ENCODE data around the gene MDM2. TPM values are rescaled to one million over a fixed set of nuclear protein-coding genes. Genes with fewer than 3 reads are reported as not detected.
"Not testable (repeated sequence)": the region's sequence is repeated elsewhere in the genome, so short reads cannot be mapped to it uniquely, and the experiment has no call there.

Gene MDM2
- total and polyA plus RNA-seq, 2 experiments from 2014 or later: 80.4 to 111 TPM

DNA sequence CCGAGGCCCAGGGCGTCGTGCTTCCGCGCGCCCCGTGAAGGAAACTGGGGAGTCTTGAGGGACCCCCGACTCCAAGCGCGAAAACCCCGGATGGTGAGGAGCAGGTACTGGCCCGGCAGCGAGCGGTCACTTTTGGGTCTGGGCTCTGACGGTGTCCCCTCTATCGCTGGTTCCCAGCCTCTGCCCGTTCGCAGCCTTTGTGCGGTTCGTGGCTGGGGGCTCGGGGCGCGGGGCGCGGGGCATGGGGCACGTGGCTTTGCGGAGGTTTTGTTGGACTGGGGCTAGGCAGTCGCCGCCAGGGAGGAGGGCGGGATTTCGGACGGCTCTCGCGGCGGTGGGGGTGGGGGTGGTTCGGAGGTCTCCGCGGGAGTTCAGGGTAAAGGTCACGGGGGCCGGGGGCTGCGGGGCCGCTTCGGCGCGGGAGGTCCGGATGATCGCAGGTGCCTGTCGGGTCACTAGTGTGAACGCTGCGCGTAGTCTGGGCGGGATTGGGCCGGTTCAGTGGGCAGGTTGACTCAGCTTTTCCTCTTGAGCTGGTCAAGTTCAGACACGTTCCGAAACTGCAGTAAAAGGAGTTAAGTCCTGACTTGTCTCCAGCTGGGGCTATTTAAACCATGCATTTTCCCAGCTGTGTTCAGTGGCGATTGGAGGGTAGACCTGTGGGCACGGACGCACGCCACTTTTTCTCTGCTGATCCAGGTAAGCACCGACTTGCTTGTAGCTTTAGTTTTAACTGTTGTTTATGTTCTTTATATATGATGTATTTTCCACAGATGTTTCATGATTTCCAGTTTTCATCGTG lies 612 bp downstream of the MDM2 start:
- Histone ChIP-seq H2AFZ (peak overlapping the region; percentile 93), H3K4me1 (ENCODE audit: insufficient read depth) (peaks cover 30% of the 10 kb centered on the region), H3F3A (ENCODE audit: insufficient read depth) (peaks cover 47% of the 10 kb centered on the region), H3K4me2 (ENCODE audit: unreplicated experiment) (peak overlapping the region; percentile 90), H3K36me3 (ENCODE audit: low read depth) (peaks cover 44% of the 10 kb centered on the region), H3K79me2 (ENCODE audit: insufficient read depth) (peaks cover 51% of the 10 kb centered on the region), H3K27ac (peak overlapping the region; percentile 99), H3K27me3 (replicated peaks; ENCODE audit: insufficient read depth) (no peaks in the 10 kb centered on the region), H4K20me1 (ENCODE audit: insufficient read depth) (peaks cover 11% of the 10 kb centered on the region; the same call in 1 of the 2 replicates), H3K9me2 (ENCODE audit: insufficient read depth) (no peaks in the 10 kb centered on the region), H3K4me3 (peak overlapping the region; percentile 92), H3K9me3 (ENCODE audit: low read depth) (no peaks in the 10 kb centered on the region), H3K9ac (peak overlapping the region; percentile 100)
- TF ChIP-seq EZH2phosphoT487 (IDR thresholded peaks at IDR 0.05; ENCODE audit: insufficient read depth, low read depth) (no peak), EZH2 (IDR thresholded peaks at IDR 0.05; ENCODE audit: insufficient read depth, poor library complexity, severe bottlenecking) (no peak)
- 1 to 2% methylated on average over 18 to 51 of the region's 61 CpGs for WGBS, 2 experiments (ENCODE audit: low coverage in 1 of 2, low lambda C conversion rate in 2 of 2, missing lambda C conversion rate in 2 of 2)
- DNase-seq: peak; percentile 99
- in situ Hi-C loops (cut with MboI): no loop called here

- WGBS, 2 experiments (ENCODE audit: low coverage in 1 of 2, low lambda C conversion rate in 2 of 2, missing lambda C conversion rate in 2 of 2): 77 to 78% methylated on average over 12 of the region's 12 CpGs
- DNase-seq: peak; percentile 35
- Histone ChIP-seq H3F3A (ENCODE audit: insufficient read depth) (peaks cover 52% of the 10 kb centered on the region), H3K9ac (peak overlapping the region; percentile 100), H3K27me3 (replicated peaks; ENCODE audit: insufficient read depth) (no peaks in the 10 kb centered on the region), H3K9me2 (ENCODE audit: insufficient read depth) (no peaks in the 10 kb centered on the region), H3K27ac (peak overlapping the region; percentile 99), H3K9me3 (ENCODE audit: low read depth) (no peaks in the 10 kb centered on the region), H3K79me2 (ENCODE audit: insufficient read depth) (peaks cover 59% of the 10 kb centered on the region), H3K36me3 (ENCODE audit: low read depth) (peaks cover 49% of the 10 kb centered on the region), H4K20me1 (ENCODE audit: insufficient read depth) (peaks cover 12% of the 10 kb centered on the region; the same call in 1 of the 2 replicates), H3K4me2 (ENCODE audit: unreplicated experiment) (peak overlapping the region; percentile 90), H3K4me3 (peak overlapping the region; percentile 92), H2AFZ (peak overlapping the region; percentile 45; the same call in 1 of the 2 replicates), H3K4me1 (ENCODE audit: insufficient read depth) (peaks cover 34% of the 10 kb centered on the region)
- TF ChIP-seq EZH2phosphoT487 (IDR thresholded peaks at IDR 0.05; ENCODE audit: insufficient read depth, low read depth) (no peak), EZH2 (IDR thresholded peaks at IDR 0.05; ENCODE audit: insufficient read depth, poor library complexity, severe bottlenecking) (no peak)
- in situ Hi-C loops (cut with MboI): no loop called here
These were observed 1.4 kb downstream of the MDM2 start for GRCh38 chr12:68809190-68810026.

GRCh38 chr12:68810027-68810389 lies 2.0 kb downstream of the MDM2 start:
- H3K4me1 ChIP-seq (ENCODE audit: insufficient read depth): peaks cover 40% of the 10 kb centered on the region
- H3K27ac ChIP-seq: peak overlapping the region; percentile 99
- H3K79me2 ChIP-seq (ENCODE audit: insufficient read depth): peaks cover 65% of the 10 kb centered on the region
- H3K9me3 ChIP-seq (ENCODE audit: low read depth); H3K9ac ChIP-seq; H3K9me2 ChIP-seq (ENCODE audit: insufficient read depth); H2AFZ ChIP-seq; H3K27me3 ChIP-seq (replicated peaks; ENCODE audit: insufficient read depth); in situ Hi-C loops (cut with MboI); DNase-seq: not testable (repeated sequence)
- peak overlapping the region; percentile 90 for H3K4me2 ChIP-seq (ENCODE audit: unreplicated experiment)
- peaks cover 18% of the 10 kb centered on the region; the same call in 1 of the 2 replicates for H4K20me1 ChIP-seq (ENCODE audit: insufficient read depth)
- H3K36me3 ChIP-seq (ENCODE audit: low read depth): peaks cover 55% of the 10 kb centered on the region
- H3F3A ChIP-seq (ENCODE audit: insufficient read depth): peaks cover 58% of the 10 kb centered on the region
- 97 to 99% methylated on average over 13 of the region's 13 CpGs for WGBS, 2 experiments (ENCODE audit: low coverage in 1 of 2, low lambda C conversion rate in 2 of 2, missing lambda C conversion rate in 2 of 2)
- peak overlapping the region; percentile 92 for H3K4me3 ChIP-seq

- 77 to 79% methylated on average over 6 of the region's 6 CpGs for WGBS, 2 experiments (ENCODE audit: low coverage in 1 of 2, low lambda C conversion rate in 2 of 2, missing lambda C conversion rate in 2 of 2)
- H2AFZ ChIP-seq; H3K27me3 ChIP-seq (replicated peaks; ENCODE audit: insufficient read depth); in situ Hi-C loops (cut with MboI); H3K9me3 ChIP-seq (ENCODE audit: low read depth); DNase-seq; H3K9me2 ChIP-seq (ENCODE audit: insufficient read depth); H3K9ac ChIP-seq: not testable (repeated sequence)
- 0 out of 2 replicates have a peak overlapping the region, but pooled peaks have one; percentile 2 for H3K27ac ChIP-seq
- H3K4me1 ChIP-seq (ENCODE audit: insufficient read depth): peaks cover 38% of the 10 kb centered on the region
- peak overlapping the region; percentile 92 for H3K4me3 ChIP-seq
- peaks cover 62% of the 10 kb centered on the region for H3F3A ChIP-seq (ENCODE audit: insufficient read depth)
- H3K4me2 ChIP-seq (ENCODE audit: unreplicated experiment): peak overlapping the region; percentile 69
- peaks cover 81% of the 10 kb centered on the region for H3K79me2 ChIP-seq (ENCODE audit: insufficient read depth)
- H3K36me3 ChIP-seq (ENCODE audit: low read depth): peaks cover 70% of the 10 kb centered on the region
- peaks cover 19% of the 10 kb centered on the region; the same call in 1 of the 2 replicates for H4K20me1 ChIP-seq (ENCODE audit: insufficient read depth)
These were observed 3.6 kb downstream of the MDM2 start for GRCh38 chr12:68811573-68811972.
